H1 (cell line): ENCODE measurements around the gene HES1. TPM values are rescaled to one million over a fixed set of nuclear protein-coding genes. Genes with fewer than 3 reads are reported as not detected.

Experiments
- CBX5 ChIP-seq: fragments of 300-800, 300-1000 bp; sonication (generic); IDR thresholded peaks from 2 replicates; pipeline ENCODE4 v1.7.1; 2016; ENCODE audit warnings: antibody characterized with exemption, low read length, low read depth
- CBX8 ChIP-seq: fragments of 300-800, 300-1000 bp; sonication (generic); IDR thresholded peaks from 2 replicates; pipeline ENCODE4 v1.7.1; 2016; ENCODE audit warnings: low read depth, low read length, borderline replicate concordance
- CHD2 ChIP-seq: IDR thresholded peaks from 2 replicates; pipeline ENCODE4 v1.6.1; 2012; ENCODE audit warnings: low read length, improper control_type of control experiment
- CHD7 ChIP-seq: fragments of 300-600 bp; sonication (generic); IDR thresholded peaks from 2 replicates; pipeline ENCODE4 v1.7.1; 2012; ENCODE audit warnings: low read length, moderate library complexity, mild to moderate bottlenecking, inconsistent platforms; ENCODE audit not compliant: insufficient replicate concordance
- SIN3A ChIP-seq, 2 experiments: IDR thresholded peaks in 1 of 2; conservative IDR thresholded peaks in 1 of 2; 2 replicates each; pipeline ENCODE4 v1.6.1; 2011 to 2012; ENCODE audit warnings: low read length in 2 of 2, improper control_type of control experiment in 1 of 2, low read depth in 1 of 2, mild to moderate bottlenecking in 1 of 2
- SP2 ChIP-seq: IDR thresholded peaks from 2 replicates; pipeline ENCODE4 v1.6.1; 2012; ENCODE audit warnings: mild to moderate bottlenecking, low read length, inconsistent platforms
- TAF1 ChIP-seq: IDR thresholded peaks from 2 replicates; pipeline ENCODE4 v1.6.1; 2011; ENCODE audit warnings: mild to moderate bottlenecking, low read depth, low read length
- polyA plus RNA-seq, 7 experiments: library from polyadenylated mRNA; depleted of rRNA in 3 of 7; stranded (reverse) in 5 of 7; unstranded in 2 of 7; fragments of >200 nt in 5 of 7; fragments of 200-250 nt in 2 of 7; gene quantifications; 1 replicate in 5 of 7; 2 replicates in 1 of 7; 4 replicates in 1 of 7; pipeline versions ENCODE4 v1.2.1 to v1.2.3, GENCODE V29; 2011 to 2013; ENCODE audit warnings: missing spikeins in 2 of 7, mixed read lengths in 2 of 7
- total RNA-seq: library from RNA; stranded (reverse); fragmentation: NEBNext Ultra II Directional; extraction: Animal tissue kit (Norgen Biotek cat#: 25700); gene quantifications from 2 replicates; pipeline ENCODE4 v1.2.1, GENCODE V29; 2021

Gene HES1
- total and polyA plus RNA-seq, 2 of the 8 experiments (the other 6 are each of a cell fraction or from before 2014, with no cell fraction given), result 7.9 to 12.9 TPM

- TF ChIP-seq CHD7, result no peak
- TF ChIP-seq SIN3A (conservative IDR thresholded peaks at IDR 0.05 in 1 of 2, IDR thresholded peaks at IDR 0.05 in 1 of 2; ENCODE audit: low read depth in 1 of 2, low read length in 2 of 2), result no peak
- no peak for TF ChIP-seq CHD2
- no peak for TF ChIP-seq CBX8
- no peak for TF ChIP-seq TAF1
- TF ChIP-seq CBX5, result no peak
- no peak for TF ChIP-seq SP2
Observed at GRCh38 chr3:194105292-194105691, 30.7 kb upstream of the HES1 start (continued).
